IPS-NIHi7 (cell line): ENCODE results near the gene SELENOK.

Experiments
- DNase-seq: peaks from one replicate; pipeline ENCODE4 v3.0.0; 2012; ENCODE audit warnings: mixed read lengths; ENCODE audit errors: extremely low spot score

SELENOK gene

GRCh38 chr3:53842436-53843194 lies 49.0 kb downstream of the SELENOK start:
- DNase-seq, result peak; percentile 46

DNA sequence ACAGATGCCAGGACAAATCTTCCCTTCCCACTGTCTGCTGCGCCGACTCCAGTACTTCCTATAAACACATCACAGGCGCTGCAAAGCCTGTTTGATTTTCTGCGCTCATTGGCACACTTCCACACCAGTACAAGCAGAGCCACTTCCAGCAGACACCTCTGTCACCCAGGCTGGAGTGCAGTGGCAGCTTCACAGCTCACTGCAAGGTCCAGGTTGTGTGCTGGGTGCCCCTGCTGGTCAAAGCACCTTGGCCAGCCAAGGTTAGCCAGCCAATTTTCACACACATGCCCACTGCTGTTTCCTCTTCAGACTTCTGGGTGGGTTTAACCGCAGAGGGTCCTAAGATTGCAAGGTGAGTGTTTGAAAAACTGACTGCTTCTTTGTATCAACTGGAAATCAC lies 50.4 kb downstream of the SELENOK start:
- DNase-seq, result no peak

GRCh38 chr3:53837331-53837730 lies 54.3 kb downstream of the SELENOK start:
- no peak for DNase-seq

- DNase-seq, result no peak
Measured at GRCh38 chr3:53836084-53836872, 55.4 kb downstream of the SELENOK start.

DNA sequence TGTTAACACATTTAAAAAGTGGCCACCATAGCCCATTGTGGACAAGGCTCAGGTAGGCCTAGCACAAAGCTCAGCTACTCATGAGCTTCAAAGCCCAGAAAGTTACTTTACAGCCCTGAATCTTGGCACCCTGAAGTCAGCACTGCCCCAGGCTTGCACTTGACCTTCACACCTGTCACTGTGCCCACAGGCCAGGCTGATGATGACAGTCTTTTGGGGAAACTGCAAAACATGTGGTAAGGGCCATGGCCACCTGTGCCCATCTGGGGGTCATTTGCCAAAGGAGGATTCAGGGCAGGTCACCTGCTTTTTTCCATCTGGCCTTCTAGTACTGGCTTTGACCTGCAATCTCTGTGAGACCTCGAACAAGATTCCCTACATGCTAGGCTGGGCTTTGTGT lies 56.4 kb downstream of the SELENOK start:
- DNase-seq, result no peak

GRCh38 chr3:53834429-53835095 lies 57.1 kb downstream of the SELENOK start:
- no peak for DNase-seq
